ENCODE measurements around the gene ZNHIT1. TPM values are rescaled to one million over a fixed set of nuclear protein-coding genes. Genes with fewer than 3 reads are reported as not detected.

ZNHIT1 gene
- total RNA-seq, 2 donors from 2014 or later: 44.6 to 50.4 TPM

- intact Hi-C loops (cut with DNase I): no loop called here
- no peak for DNase-seq (ENCODE audit: low spot score)
Observed at GRCh38 chr7:101211501-101211900, 6.5 kb upstream of the ZNHIT1 start.

- intact Hi-C loops (cut with DNase I): no loop called here
- no peak for DNase-seq (ENCODE audit: low spot score)
Observed at GRCh38 chr7:101212014-101212413, 6.0 kb upstream of the ZNHIT1 start.

GRCh38 chr7:101216001-101216859 is 1.7 kb upstream of the ZNHIT1 start:
- DNase-seq (ENCODE audit: low spot score): no peak
- intact Hi-C loops (cut with DNase I): no loop called here

DNA sequence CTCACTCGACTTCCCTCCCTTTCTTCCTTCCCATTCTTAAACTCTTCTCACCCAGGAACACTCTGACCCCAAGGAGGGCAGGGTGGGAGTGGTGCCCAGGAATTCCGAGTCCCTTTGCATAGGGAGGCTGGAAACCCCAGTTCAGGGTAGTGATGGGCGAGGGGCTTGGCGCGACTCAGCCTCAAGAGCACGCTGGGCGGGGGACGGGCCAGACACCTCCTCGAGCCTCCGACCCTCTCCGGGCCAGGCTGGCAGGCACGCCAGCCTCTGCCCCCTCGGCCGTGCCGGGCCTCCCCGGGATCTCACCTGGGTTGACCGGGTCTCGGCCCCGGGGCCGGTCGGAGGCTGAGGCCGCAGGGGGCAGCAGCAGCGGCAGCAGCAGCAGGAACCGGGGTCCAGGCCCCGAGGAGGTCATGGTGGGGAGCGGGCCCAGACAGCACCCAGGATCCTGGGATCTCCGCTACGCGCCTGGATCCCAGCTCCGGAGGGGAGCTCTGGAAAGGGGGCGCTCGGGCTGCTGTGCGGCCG is 1.0 kb upstream of the ZNHIT1 start:
- intact Hi-C loops (cut with DNase I): no loop called here
- no peak for DNase-seq (ENCODE audit: low spot score)

- intact Hi-C loops (cut with DNase I): no loop called here
- DNase-seq (ENCODE audit: low spot score): no peak
Observed at GRCh38 chr7:101218236-101219125, 516 bp downstream of the ZNHIT1 start.

- no peak for DNase-seq (ENCODE audit: low spot score)
- intact Hi-C loops (cut with DNase I): loop anchor here in 1 of 2 donors (2.0 kb wide), 1 partner anchor 31 kb away; no protein-coding TSS in a partner anchor
Observed at GRCh38 chr7:101220295-101220694, 2.3 kb downstream of the ZNHIT1 start.

DNA sequence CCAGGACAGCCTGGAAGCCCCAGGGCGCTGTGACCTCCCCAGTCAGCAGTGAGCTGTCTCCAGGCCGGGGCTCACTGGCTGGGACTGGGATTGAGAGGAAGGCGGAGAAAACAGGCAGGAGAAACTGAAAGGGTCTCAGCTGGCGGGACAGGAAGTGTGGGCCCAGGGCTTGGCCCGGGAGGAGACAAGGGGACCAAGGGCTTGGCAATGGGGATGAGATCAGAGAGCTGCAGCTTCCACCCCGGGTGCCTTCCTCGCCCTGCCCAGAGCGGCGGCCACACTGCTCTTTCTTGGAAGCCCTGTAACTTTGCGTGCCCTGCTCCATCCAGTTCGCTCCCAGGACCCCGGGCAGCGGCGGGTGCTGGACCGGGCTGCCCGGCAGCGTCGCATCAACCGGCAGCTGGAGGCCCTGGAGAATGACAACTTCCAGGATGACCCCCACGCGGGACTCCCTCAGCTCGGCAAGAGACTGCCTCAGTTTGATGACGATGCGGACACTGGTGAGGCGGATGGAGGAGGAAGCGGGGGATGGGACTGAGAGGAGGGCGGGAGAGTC is 4.4 kb downstream of the ZNHIT1 start:
- intact Hi-C loops (cut with DNase I): no loop called here
- no peak for DNase-seq (ENCODE audit: low spot score)

GRCh38 chr7:101223528-101223927 is 5.6 kb downstream of the ZNHIT1 start:
- intact Hi-C loops (cut with DNase I): no loop called here
- no peak for DNase-seq (ENCODE audit: low spot score)

DNA sequence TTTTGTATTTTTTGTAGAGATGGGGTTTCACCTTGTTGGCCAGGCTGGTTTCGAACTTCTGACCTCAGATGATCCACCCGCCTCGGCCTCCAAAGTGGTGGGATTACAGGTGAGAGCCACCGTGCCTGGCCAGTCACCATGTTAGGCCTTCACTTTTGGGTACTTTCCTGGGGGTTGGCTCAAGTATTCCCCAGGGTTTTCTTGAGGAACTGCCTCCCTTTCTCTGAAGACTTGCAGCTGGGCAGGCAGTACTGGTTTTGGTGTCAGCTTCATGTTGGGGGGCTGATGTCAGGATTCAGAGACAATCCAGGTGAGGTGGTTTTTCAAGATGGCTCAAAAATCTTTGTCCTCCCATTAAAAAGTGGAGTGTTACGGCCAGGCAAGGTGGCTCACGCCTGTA is 7.7 kb downstream of the ZNHIT1 start:
- intact Hi-C loops (cut with DNase I): no loop called here
- no peak for DNase-seq (ENCODE audit: low spot score)

GRCh38 chr7:101226721-101227120 is 8.8 kb downstream of the ZNHIT1 start:
- intact Hi-C loops (cut with DNase I): no loop called here
- no peak for DNase-seq (ENCODE audit: low spot score)

DNA sequence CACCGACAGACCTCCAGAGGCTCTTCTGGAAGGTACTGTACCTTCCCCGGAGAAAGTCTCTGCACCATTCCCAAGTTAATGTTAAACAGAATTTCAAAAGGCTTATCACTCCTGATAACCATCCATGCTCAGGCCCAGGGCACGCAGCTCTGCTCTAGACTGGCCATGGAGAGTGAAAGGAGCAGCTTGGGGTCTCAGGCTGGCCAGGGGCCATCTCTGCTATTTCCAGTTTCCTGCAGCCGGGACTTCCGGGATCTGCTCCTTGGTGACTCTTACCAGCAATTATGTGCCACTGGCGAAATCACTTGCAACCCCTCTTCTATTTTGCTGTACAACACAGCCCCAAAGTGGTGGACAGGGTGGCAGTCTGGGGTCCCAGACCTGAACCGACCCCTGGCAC is 13.7 kb downstream of the ZNHIT1 start:
- DNase-seq (ENCODE audit: low spot score): no peak
- intact Hi-C loops (cut with DNase I): no loop called here

DNA sequence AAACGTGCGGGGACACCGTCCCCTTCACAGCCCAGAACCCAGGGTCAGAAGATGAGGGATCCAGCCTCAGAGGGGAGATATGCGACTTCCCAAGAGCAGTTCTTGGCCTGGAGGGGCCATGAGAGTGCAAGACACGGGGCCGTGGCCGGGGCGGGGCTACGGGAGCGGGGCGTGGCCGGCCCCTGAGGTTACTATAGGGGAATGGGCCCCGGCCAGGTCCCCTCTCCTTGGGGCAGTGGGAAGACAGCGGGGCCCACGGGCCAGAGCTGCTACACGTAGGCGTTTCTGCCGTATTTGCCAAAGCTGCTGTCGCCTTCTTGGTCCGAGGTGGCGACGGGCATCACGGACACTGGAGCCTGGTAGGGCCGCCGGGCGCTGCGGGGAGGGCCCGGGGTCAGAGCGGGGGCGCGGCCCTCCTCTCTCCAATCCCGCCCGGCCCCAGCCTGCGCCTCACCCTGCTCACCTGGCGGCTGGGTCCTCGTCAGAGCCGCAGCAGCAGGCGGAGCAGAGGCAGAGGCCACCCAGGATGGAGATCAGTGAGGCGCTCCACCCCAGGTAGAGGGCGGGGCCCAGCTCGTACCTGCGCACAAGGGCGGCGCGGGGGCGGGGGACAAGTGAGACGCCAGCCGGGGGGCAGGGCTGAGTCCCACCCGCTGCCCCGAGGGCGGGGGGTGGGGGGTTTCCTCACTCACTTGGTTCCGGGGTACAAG is 14.3 kb downstream of the ZNHIT1 start:
- intact Hi-C loops (cut with DNase I): no loop called here
- no peak for DNase-seq (ENCODE audit: low spot score)

DNA sequence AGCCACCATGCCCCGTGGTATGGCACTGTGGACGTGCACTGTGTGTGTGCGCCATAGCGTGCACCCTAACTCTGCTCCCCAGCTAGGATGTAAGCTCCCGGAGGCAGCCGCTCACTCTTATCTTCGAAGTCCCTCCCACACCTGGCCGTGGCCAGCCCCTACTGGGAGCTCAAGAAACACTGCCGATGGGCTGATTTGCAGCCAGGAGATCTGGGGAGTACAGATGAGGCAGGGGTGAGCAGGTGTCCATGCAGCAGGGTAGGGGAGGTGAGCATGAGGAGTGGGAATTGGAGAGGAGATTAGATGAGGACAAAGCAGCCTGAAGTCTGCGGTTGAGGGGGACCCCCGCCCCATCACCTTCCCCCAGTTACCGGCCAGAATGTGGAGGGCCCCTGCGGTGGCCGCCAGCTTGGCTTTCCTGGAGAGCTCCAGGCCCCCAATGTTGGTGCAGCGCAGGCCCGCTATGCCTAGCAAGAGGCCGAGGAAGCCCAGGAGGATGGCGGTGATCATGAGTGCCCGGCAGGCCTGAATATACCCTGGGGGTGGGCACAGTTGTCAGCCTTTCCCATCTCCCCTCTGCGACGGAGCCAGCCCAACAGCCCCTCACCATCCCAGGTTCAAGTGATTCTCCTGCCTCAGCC is 16.1 kb downstream of the ZNHIT1 start:
- DNase-seq (ENCODE audit: low spot score): no peak
- intact Hi-C loops (cut with DNase I): no loop called here

- intact Hi-C loops (cut with DNase I): no loop called here
- no peak for DNase-seq (ENCODE audit: low spot score)
Observed at GRCh38 chr7:101234636-101235035, 16.7 kb downstream of the ZNHIT1 start.

DNA sequence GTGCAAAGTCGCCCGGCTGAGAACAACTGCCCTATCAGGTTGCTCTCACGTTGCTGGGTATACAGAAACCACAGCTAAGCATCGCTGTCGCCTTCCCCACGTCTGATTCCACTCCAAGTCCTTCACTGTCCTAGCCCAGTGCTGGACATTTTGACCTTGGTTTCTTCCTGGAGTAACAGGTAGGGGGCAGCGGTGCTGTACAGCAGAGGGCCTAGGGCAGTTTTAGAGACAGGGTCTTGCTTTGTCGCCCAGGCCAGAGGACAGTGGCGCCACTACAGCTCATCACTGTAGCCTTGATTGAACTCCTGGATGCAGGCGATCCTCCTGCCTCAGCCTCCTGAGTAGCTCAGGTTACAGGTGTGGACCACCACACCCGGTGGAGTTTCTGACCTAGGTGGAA is 17.1 kb downstream of the ZNHIT1 start:
- no peak for DNase-seq (ENCODE audit: low spot score)
- intact Hi-C loops (cut with DNase I): no loop called here

GRCh38 chr7:101235522-101235921 is 17.6 kb downstream of the ZNHIT1 start:
- intact Hi-C loops (cut with DNase I): no loop called here
- no peak for DNase-seq (ENCODE audit: low spot score)

- DNase-seq (ENCODE audit: low spot score): no peak
- intact Hi-C loops (cut with DNase I): no loop called here
Observed at GRCh38 chr7:101236292-101236835, 18.4 kb downstream of the ZNHIT1 start.

GRCh38 chr7:101237206-101238067 is 19.5 kb downstream of the ZNHIT1 start, which contains the start of gene CLDN15:
Gene CLDN15, minus strand, starts transcription at chr7:101237802. Its CDS starts 221 bp downstream, at chr7:101237581.
- intact Hi-C loops (cut with DNase I): no loop called here
- DNase-seq (ENCODE audit: low spot score): peak; percentile 94

Measured in posterior vena cava (tissue), 2 donors.